Stimulated activated CD4-positive, alpha-beta T cell treated with anti-CD3 and anti-CD28 coated beads, TNF-alpha, amount 100 ng/mL, for 4 hours (primary cell): ENCODE results near the gene HOXC13.

Experiments
- DNase-seq, 3 experiments: peaks; one replicate each; pipeline ENCODE4 v3.0.0-alpha.2; 2020; ENCODE audit warnings: low read depth in 3 of 3

HOXC13 gene

GRCh38 chr12:53939141-53940108 is 794 bp downstream of the HOXC13 start:
- DNase-seq: no peak

- DNase-seq: no peak
These were observed 1.9 kb downstream of the HOXC13 start for GRCh38 chr12:53940443-53941014.

GRCh38 chr12:53941187-53941586 is 2.6 kb downstream of the HOXC13 start:
- DNase-seq: no peak

GRCh38 chr12:53941750-53942149 is 3.1 kb downstream of the HOXC13 start:
- DNase-seq: no peak

- no peak for DNase-seq
These were observed 3.9 kb downstream of the HOXC13 start for GRCh38 chr12:53942467-53942997.

GRCh38 chr12:53944209-53944608 is 5.6 kb downstream of the HOXC13 start:
- no peak for DNase-seq

GRCh38 chr12:53944907-53945847 is 6.5 kb downstream of the HOXC13 start:
- DNase-seq: no peak

GRCh38 chr12:53947743-53948142 is 9.1 kb downstream of the HOXC13 start:
- DNase-seq: no peak

GRCh38 chr12:53948650-53949593 is 10.3 kb downstream of the HOXC13 start:
- no peak for DNase-seq

- no peak for DNase-seq
These were observed 11.2 kb downstream of the HOXC13 start for GRCh38 chr12:53949631-53950436.

GRCh38 chr12:53950437-53950773 is 11.8 kb downstream of the HOXC13 start:
- DNase-seq: no peak

- no peak for DNase-seq
These were observed 12.4 kb downstream of the HOXC13 start for GRCh38 chr12:53950789-53951576.

GRCh38 chr12:53951577-53952334 is 13.1 kb downstream of the HOXC13 start:
- no peak for DNase-seq

GRCh38 chr12:53952335-53952694 is 13.7 kb downstream of the HOXC13 start:
- no peak for DNase-seq

- no peak for DNase-seq
These were observed 14.5 kb downstream of the HOXC13 start for GRCh38 chr12:53952871-53953734.

- DNase-seq: no peak
These were observed 15.4 kb downstream of the HOXC13 start for GRCh38 chr12:53953831-53954693.

GRCh38 chr12:53954694-53955035 is 16.0 kb downstream of the HOXC13 start, which contains the start of gene HOXC12:
HOXC12 (plus strand) TSS chr12:53954903; CDS start chr12:53954930, 27 bp downstream.
- no peak for DNase-seq
